RWPE1 (cell line): ENCODE results near the gene CCDC78.
A peak's percentile ranks its signal among the peaks of the same experiment; 100 is the strongest.

ENCODE experiments used
- CTCF ChIA-PET: fragments of 350-600 bp; sonication (Branson Sonifier 250); formaldehyde crosslinking; extraction: SDS; loops from one replicate; lab custom pipeline; 2021; lab: Yijun Ruan, JAX
- POLR2A ChIA-PET: fragments of 400-600 bp; formaldehyde crosslinking; extraction: SDS; loops from one replicate; lab custom pipeline; 2020; ENCODE audit warnings: antibody characterized with exemption; ENCODE audit not compliant: low non-redundant PET; lab: Yijun Ruan, JAX
- DNase-seq: peaks from one replicate; pipeline ENCODE4 v3.0.0; 2012; ENCODE audit warnings: low spot score
- H3K27ac ChIP-seq: fragments of 450-650 bp; 2 replicates; pipeline ENCODE4 v1.5.1; 2017
- CTCF ChIP-seq: fragments of 450-650 bp; conservative IDR thresholded peaks from 2 replicates; pipeline ENCODE4 v1.5.1; 2017; ENCODE audit warnings: low read depth, mild to moderate bottlenecking

CCDC78 gene

GRCh38 chr16:683396-684070 is 42.7 kb downstream of the CCDC78 start:
- ChIA-PET POLR2A (interaction anchor here (0.6 to 1.2 kb wide), 3 partner anchors 11 to 612 kb away, joined by 3 to 5 read pairs (median 5); no protein-coding TSS in a partner anchor), CTCF (interaction anchor here (0.6 to 1.6 kb wide), 4 partner anchors 16 to 91 kb away, joined by 3 to 5 read pairs (median 4); partner anchors contain the start of genes METRN and RHOT2)
- no peak for DNase-seq
- peak overlapping the region; percentile 94 for H3K27ac ChIP-seq
- TF ChIP-seq CTCF, result no peak

GRCh38 chr16:682493-683395 is 43.5 kb downstream of the CCDC78 start:
- DNase-seq, result no peak
- POLR2A ChIA-PET, result no interaction called here
- TF ChIP-seq CTCF, result no peak
- H3K27ac ChIP-seq, result peak overlapping the region; percentile 94
- CTCF ChIA-PET, result interaction anchor here (1.0 kb wide), 1 partner anchor 15 kb away, joined by 4 read pairs; the partner anchor contains the start of gene RHOT2

GRCh38 chr16:681746-682427 is 44.4 kb downstream of the CCDC78 start:
- CTCF ChIA-PET, result interaction anchor here (1.0 to 1.2 kb wide), 2 partner anchors 14 to 19 kb away, joined by 3 to 4 read pairs; partner anchors contain the start of gene RHOT2
- peak overlapping the region; percentile 94 for H3K27ac ChIP-seq

GRCh38 chr16:680967-681745 is 45.1 kb downstream of the CCDC78 start:
- DNase-seq, result no peak
- H3K27ac ChIP-seq, result peak overlapping the region; percentile 94
- POLR2A ChIA-PET, result no interaction called here
- CTCF ChIA-PET, result interaction anchor here (1.1 to 1.2 kb wide), 2 partner anchors 19 to 20 kb away, joined by 3 to 4 read pairs; no protein-coding TSS in a partner anchor
- TF ChIP-seq CTCF, result no peak

More at GRCh38 chr16:681746-682427, 44.4 kb downstream of the CCDC78 start:
- DNase-seq, result no peak
- no peak for TF ChIP-seq CTCF
- POLR2A ChIA-PET, result no interaction called here

GRCh38 chr16:680625-680945 is 45.7 kb downstream of the CCDC78 start:
- peak overlapping the region; percentile 94 for H3K27ac ChIP-seq
- POLR2A ChIA-PET, result no interaction called here
- no peak for TF ChIP-seq CTCF
- no peak for DNase-seq
- CTCF ChIA-PET, result interaction anchor here (1.1 kb wide), 1 partner anchor 19 kb away, joined by 4 read pairs; no protein-coding TSS in a partner anchor
